Measurements from ENCODE around the gene GPANK1. TPM values are rescaled to one million over a fixed set of nuclear protein-coding genes. Genes with fewer than 3 reads are reported as not detected.

Gene GPANK1
- total and polyA plus RNA-seq, 5 donors: 16.8 to 24.6 (median 22.2) TPM

DNA sequence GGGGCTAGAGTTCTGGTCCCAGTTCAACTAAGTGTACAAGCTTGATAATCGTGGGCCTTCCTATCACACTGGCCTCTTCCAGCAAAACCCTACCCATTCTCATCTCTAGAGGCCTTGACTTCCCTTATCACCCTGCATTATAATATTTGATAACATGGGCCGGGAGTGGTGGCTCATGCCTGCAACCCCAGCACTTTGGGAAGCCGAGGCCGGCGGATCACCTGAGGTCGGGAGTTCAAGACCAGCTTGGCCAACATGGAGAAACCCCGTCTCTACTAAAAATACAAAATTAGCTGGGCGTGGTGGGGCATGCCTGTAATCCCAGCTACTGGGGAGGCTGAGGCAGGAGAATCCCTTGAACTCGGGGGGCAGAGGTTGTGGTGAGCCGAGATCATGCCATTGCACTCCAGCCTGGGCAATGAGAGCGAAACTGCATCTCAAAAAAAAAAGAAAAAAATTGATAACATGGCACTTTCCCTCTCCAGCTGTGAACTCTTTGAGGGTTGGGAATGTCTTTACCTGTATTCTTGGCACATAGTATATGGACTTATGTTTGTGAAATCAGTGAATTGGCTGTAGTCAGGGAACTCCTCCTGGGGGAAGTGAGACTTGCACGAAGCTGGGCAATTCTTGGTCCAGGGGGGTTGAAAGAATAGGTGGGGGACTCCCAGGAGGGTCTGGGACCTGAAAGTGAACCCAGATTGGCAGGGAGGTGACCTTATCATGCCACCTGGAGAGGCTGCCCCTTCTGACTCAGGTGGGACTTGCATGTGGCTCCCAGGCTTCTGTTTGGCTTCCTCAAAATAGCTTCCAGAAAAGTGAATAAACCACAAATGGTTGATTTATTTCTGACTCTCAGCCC lies 3.3 kb downstream of the GPANK1 start:
- intact Hi-C loops (cut with DNase I): loop anchor here in 1 of 4 donors (5.0 to 10.0 kb wide), 2 partner anchors 114 to 1313 kb away; partner anchors contain the start of genes ATP6V1G2 and NFKBIL1
- peak in 1 of 3 donors; percentile 37 for DNase-seq
- no peaks in the 10 kb centered on the region for H3K27me3 ChIP-seq (ENCODE audit: control insufficient read depth, insufficient read depth)
- 67% methylated on average over 12 of the region's 12 CpGs for WGBS
- peak overlapping the region; percentile 90 for H3K4me3 ChIP-seq (ENCODE audit: low read length)
- H3K9me3 ChIP-seq (ENCODE audit: control insufficient read depth, low read length): no peaks in the 10 kb centered on the region
- ATAC-seq: no peak
- H3K27ac ChIP-seq (ENCODE audit: low read length): no peak overlapping the region
- peaks cover 14% of the 10 kb centered on the region for H3K4me1 ChIP-seq (ENCODE audit: control insufficient read depth, insufficient read depth, low read length)

DNA sequence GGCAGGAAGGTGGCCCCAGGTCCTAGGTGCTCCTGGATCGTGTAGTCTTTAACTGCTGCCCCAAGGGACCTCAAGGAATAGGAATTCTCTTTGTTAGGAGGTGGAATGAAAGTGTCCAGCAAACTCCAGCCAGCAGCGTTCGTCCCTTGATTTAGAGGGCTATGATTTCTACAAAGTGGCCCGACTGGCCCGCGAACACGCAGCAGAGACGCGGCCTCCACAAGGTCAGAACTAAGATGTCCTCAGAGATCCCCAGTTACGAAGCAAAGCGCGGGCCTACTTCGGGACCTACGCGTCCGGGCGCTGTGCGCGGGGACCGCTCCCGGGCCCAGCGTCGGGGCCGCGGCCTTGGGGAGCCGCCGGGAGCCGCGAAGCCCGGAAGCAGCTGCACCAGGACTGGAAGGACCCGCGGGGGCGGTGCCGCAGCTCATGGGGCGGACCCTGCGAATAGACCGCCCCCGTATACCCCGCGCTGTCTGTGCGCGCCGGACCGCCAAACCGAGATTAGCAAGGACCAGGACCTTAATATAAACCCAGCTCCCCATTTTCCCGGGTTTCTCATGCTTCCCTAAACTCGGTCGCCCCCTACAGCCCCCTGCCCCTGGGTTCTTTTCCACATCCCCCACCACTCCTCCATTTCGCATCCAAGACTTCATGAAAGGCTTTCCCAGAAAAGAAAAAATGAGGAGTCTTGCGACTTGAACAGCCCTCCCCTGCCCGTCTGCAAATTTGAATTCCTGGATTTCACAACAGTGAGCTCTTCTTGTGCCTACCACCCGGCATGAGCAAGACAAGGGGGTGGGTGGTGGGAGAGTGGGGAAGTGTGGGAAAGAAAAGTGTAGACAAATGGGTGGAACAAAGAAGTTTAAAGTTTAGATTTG lies 4.2 kb downstream of the GPANK1 start, which contains the start of gene C6orf47:
C6orf47 (minus strand) TSS at position 398 of the 881 bp plus-strand sequence. CDS start 831 bp downstream, outside the sequence.
- WGBS: under 1% methylated on average over 52 of the region's 52 CpGs
- Histone ChIP-seq H3K27me3 (ENCODE audit: control insufficient read depth, insufficient read depth) (no peaks in the 10 kb centered on the region), H3K4me3 (ENCODE audit: low read length) (peak within 1 kb of the TSS; percentile 90), H3K4me1 (ENCODE audit: control insufficient read depth, insufficient read depth, low read length) (peaks cover 14% of the 10 kb centered on the region), H3K27ac (ENCODE audit: low read length) (peak within 1 kb of the TSS; percentile 90), H3K9me3 (ENCODE audit: control insufficient read depth, low read length) (no peaks in the 10 kb centered on the region)
- intact Hi-C loops (cut with DNase I): loop anchor here in 1 of 4 donors (5.0 to 10.0 kb wide), 2 partner anchors 113 to 1314 kb away; partner anchors contain the start of genes ATP6V1G2 and NFKBIL1
- peak; percentile 83 to 88 for ATAC-seq
- peak; percentile 91 to 96 (median 95) for DNase-seq

DNA sequence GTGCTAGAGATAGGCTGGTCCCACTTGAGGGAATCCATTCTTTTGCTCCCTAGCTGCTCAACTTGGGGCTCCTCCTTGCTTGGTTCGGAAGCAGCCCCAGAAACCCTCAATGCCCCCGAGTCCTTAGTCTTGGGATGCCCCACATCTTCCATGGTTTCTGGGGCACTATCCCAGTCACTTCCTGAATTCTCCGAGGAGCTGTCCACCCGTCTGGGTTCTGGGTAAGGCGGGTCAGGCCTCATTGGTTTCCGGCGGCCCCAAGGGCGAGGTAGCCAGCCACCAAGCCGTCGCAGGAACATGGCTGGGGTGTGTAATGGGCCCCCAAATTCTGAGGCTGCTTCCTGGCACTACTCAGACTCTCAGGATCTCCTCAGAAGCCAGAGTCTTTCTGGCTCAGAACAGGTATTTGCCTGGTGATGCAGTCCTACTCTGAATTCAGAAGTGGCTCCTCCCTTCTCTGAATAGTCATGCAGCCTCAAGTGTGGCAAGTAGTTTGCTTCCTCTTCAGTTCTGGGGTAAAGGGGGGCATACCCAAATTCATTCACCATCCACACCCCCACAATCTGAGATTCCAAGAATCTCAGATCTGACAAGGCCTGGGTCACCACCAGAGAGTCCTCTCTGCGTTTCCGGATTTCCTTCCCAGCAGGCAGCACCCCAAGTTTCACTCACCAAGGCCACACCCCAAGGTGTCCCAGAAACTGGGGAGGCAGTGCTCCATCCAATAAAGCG lies 5.0 kb downstream of the GPANK1 start:
- Histone ChIP-seq H3K9me3 (ENCODE audit: control insufficient read depth, low read length) (no peaks in the 10 kb centered on the region), H3K4me1 (ENCODE audit: control insufficient read depth, insufficient read depth, low read length) (peaks cover 14% of the 10 kb centered on the region), H3K27me3 (ENCODE audit: control insufficient read depth, insufficient read depth) (no peaks in the 10 kb centered on the region), H3K4me3 (ENCODE audit: low read length) (peak overlapping the region; percentile 90), H3K27ac (ENCODE audit: low read length) (peak overlapping the region; percentile 90)
- 19% methylated on average over 13 of the region's 13 CpGs for WGBS
- DNase-seq (no peak), ATAC-seq (peak in 1 of 2 donors; percentile 4)
- intact Hi-C loops (cut with DNase I): loop anchor here in 1 of 4 donors (5.0 to 10.0 kb wide), 2 partner anchors 113 to 1315 kb away; partner anchors contain the start of genes ATP6V1G2 and NFKBIL1

DNA sequence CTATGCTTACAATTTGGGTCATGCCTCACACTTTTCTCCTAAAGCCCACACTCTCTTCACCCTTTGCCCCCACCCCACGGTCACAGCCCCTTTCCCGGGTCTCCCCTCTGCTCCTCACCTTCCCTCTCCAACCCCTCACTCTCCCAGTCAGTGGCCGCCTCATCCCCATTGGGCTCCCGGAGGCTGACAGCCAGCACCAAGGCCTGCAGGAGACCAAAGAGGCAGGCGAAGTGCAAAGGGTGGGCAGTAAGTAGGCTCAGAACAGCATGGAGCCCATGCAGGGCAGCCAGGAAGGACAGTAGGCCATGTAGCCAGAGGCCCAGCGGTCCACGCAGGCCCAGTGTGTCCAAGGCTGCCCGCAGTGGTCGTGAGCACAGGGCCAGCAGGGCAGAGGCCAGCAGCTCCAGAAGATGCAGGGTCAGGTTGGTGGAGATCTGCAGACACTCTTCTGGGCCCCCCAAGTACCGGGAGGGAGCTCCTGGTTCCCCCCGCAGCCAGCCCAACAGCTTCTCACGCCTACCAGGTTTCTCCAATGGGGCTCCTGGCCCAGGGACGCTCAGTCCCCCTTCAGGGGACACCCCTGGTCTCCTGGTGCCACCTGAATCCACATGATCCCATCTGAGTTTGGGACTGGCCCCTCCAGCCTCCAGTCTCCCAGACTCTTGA lies 5.7 kb downstream of the GPANK1 start:
- 84% methylated on average over 13 of the region's 13 CpGs for WGBS
- Histone ChIP-seq H3K27me3 (ENCODE audit: control insufficient read depth, insufficient read depth) (no peaks in the 10 kb centered on the region), H3K4me3 (ENCODE audit: low read length) (peak overlapping the region; percentile 90), H3K4me1 (ENCODE audit: control insufficient read depth, insufficient read depth, low read length) (peaks cover 14% of the 10 kb centered on the region), H3K27ac (ENCODE audit: low read length) (no peak overlapping the region), H3K9me3 (ENCODE audit: control insufficient read depth, low read length) (no peaks in the 10 kb centered on the region)
- intact Hi-C loops (cut with DNase I): no loop called here
- DNase-seq (no peak), ATAC-seq (no peak)

DNA sequence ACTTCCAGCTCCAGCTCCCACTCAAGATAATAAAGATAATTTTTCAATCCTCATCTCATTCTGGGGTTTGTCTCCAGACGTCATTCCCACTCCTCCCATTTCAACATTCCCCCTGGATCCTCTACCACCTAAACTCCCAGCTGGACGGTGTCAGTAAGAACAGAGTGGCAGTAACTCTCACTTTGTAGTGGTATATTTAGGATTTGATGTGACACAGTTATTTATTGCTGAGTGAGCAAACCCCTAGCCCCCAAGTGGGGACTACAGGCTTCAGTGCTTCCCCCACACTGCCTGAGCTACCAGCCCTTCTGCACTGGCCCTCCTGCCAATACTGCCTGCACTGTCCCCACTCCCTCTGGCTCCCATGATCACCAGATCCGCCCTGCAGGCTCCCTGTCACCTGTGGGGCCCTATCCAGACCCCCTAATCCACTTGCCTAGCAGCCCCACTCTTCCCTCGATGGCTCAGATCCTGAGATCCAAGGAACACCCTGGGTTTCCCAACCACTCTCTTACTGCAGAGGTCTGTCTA lies 6.6 kb downstream of the GPANK1 start:
- Histone ChIP-seq H3K4me1 (ENCODE audit: control insufficient read depth, insufficient read depth, low read length) (peaks cover 14% of the 10 kb centered on the region), H3K4me3 (ENCODE audit: low read length) (no peak overlapping the region), H3K27ac (ENCODE audit: low read length) (no peak overlapping the region), H3K9me3 (ENCODE audit: control insufficient read depth, low read length) (no peaks in the 10 kb centered on the region), H3K27me3 (ENCODE audit: control insufficient read depth, insufficient read depth) (no peaks in the 10 kb centered on the region)
- intact Hi-C loops (cut with DNase I): no loop called here
- DNase-seq (no peak), ATAC-seq (no peak)
- 77% methylated on average over 4 of the region's 4 CpGs for WGBS

DNA sequence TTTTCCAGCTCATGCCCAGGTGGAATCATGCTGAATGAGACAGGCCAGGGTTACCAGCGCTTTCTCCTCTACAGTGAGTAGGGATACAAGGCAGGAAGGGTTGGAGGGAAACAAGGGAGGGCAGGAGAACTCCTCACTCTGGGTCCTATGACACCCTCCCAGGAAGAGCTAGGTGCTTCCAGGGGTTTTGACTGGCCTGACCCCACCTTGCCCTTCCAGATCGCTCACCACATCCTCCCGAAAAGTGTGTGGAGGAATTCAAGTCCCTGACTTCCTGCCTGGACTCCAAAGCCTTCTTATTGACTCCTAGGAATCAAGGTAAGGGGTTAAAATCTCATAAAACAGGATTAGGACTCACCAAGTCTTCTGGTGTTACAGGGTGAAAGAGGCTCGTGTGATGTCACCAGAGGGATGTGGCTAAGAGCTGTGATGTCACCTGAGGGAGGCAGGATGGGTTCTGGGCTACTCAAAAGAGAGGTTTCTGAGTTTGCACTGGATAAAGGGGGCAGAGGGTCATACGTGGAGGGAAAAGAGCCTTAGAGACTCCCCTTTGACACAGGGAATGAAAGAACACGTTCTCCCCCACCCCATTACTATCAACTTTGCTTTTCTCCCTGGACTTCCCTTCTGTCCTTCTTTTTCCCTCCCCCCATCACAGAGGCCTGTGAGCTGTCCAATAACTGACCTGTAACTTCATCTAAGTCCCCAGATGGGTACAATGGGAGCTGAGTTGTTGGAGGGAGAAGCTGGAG lies 7.2 kb downstream of the GPANK1 start:
- no peak for DNase-seq
- intact Hi-C loops (cut with DNase I): no loop called here
- no peak for ATAC-seq
- Histone ChIP-seq H3K27ac (ENCODE audit: low read length) (no peak overlapping the region), H3K9me3 (ENCODE audit: control insufficient read depth, low read length) (no peaks in the 10 kb centered on the region), H3K4me1 (ENCODE audit: control insufficient read depth, insufficient read depth, low read length) (peaks cover 14% of the 10 kb centered on the region), H3K27me3 (ENCODE audit: control insufficient read depth, insufficient read depth) (no peaks in the 10 kb centered on the region), H3K4me3 (ENCODE audit: low read length) (no peak overlapping the region)
- WGBS: 68% methylated on average over 6 of the region's 6 CpGs

DNA sequence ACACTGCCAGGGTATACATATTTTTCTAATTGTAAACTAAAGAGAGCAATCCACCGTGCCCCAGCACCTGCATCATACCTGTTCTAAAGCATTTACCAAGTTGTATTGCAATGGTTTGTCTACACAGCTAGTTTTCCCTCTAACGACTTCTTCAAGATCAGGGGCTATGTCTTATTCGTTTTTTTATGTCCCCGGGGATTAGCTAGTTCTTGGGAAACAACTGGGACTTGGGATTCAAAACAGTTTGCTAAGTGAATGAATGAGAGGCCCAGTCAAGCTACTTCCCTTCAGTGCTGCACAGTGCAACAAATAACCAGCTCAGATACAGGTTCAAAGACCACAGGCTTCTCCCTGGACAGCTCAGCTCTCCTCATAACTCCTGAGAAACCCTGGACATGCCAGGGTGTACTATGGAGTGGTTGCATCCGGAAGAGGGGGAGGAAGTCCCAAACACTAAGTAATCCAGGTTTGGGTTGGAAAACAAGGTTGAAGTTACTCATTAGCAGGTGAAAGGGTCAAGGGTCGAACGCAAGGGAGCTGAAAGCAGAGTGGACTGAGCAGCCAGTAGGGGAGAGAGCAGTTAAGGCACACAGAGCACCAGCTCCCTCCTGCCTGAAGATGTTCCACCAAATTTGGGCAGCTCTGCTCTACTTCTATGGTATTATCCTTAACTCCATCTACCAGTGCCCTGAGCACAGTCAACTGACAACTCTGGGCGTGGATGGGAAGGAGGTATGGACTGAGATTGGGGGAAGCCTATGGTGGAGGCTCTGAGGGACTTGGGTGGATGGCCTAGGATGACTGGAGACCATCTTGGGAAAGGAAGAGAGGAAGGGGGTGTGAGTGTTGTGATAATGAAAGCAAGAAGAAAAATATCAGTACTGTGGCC lies 9.2 kb downstream of the GPANK1 start, which contains the start of gene APOM:
APOM (plus strand) TSS at position 546 of the 889 bp plus-strand sequence; CDS start at position 619, 73 bp downstream.
- no peaks in the 10 kb centered on the region for H3K27me3 ChIP-seq (ENCODE audit: control insufficient read depth, insufficient read depth)
- DNase-seq (no peak), ATAC-seq (no peak)
- no peak within 1 kb of the TSS for H3K27ac ChIP-seq (ENCODE audit: low read length)
- no peaks in the 10 kb centered on the region for H3K9me3 ChIP-seq (ENCODE audit: control insufficient read depth, low read length)
- WGBS: 81% methylated on average over 8 of the region's 8 CpGs
- no peak within 1 kb of the TSS for H3K4me3 ChIP-seq (ENCODE audit: low read length)
- intact Hi-C loops (cut with DNase I): no loop called here
- H3K4me1 ChIP-seq (ENCODE audit: control insufficient read depth, insufficient read depth, low read length): peaks cover 21% of the 10 kb centered on the region

DNA sequence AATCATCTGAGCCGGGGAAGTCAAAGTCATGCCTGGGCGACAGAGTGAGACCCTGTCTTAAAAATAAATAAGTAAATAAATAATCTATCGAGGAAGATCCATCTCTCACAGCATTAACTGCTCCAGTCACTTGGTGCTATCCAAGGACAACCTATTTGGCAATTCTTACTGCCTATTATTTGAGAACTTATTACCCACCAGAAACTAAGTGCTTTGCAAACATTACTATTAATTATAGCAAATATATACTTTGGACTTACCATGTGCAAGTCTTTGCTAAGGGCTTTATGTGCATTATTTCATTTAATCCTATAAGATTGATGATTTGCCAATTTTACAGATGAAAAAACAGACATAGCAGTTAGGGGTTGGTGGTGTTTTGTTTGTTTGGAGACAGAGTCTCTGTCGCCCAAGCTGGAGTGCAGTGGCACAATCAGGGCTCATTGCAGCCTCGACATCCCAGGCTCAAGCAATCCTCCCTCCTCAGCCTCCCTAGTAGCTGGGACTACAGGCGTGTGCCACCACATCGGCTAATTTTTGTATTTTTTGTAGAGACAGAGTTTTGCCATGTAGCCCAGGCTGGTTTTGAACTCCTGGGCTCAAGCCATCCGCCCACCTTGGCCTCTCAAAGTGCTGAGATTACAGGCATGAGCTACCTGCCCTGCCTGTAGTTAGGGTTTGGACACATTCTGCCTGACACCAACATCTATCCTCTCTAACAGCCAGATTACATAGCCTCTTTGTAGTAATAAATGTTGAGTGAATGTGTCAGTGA lies 10.0 kb downstream of the GPANK1 start:
- Histone ChIP-seq H3K4me3 (ENCODE audit: low read length) (no peak overlapping the region), H3K27ac (ENCODE audit: low read length) (no peak overlapping the region), H3K27me3 (ENCODE audit: control insufficient read depth, insufficient read depth) (no peaks in the 10 kb centered on the region), H3K4me1 (ENCODE audit: control insufficient read depth, insufficient read depth, low read length) (peaks cover 21% of the 10 kb centered on the region), H3K9me3 (ENCODE audit: control insufficient read depth, low read length) (no peaks in the 10 kb centered on the region)
- intact Hi-C loops (cut with DNase I): no loop called here
- ATAC-seq (no peak), DNase-seq (no peak)
- 94% methylated on average over 8 of the region's 8 CpGs for WGBS
